Measurements from ENCODE around the gene EMD. TPM values are rescaled to one million over a fixed set of nuclear protein-coding genes. Genes with fewer than 3 reads are reported as not detected.

The EMD gene
- total and polyA plus RNA-seq, 2 donors (not counting 1 experiment from before 2014, with no cell fraction given) = 81.7 to 132 TPM

GRCh38 chrX:154412468-154412867 is 33.4 kb downstream of the EMD start:
- H3K4me3 ChIP-seq (ENCODE audit: control extremely low read depth in 1 of 5, extremely low read depth in 1 of 5, insufficient read depth in 1 of 5, low read depth in 2 of 5, low read length in 4 of 5) = peak overlapping the region in 4 of 5 experiments; percentile 59 to 79 (median 70)
- Mint-ChIP-seq H3K9me3 (ENCODE audit: insufficient read depth) (no peaks in the 10 kb centered on the region), H3K27ac (peak overlapping the region; percentile 88), H3K4me3 (peak overlapping the region; percentile 79), H3K27me3 (no peaks in the 10 kb centered on the region), H3K4me1 (peaks cover 31% of the 10 kb centered on the region)
- WGBS (ENCODE audit: insufficient coverage) = 0% methylated on average over 3 of the region's 4 CpGs
- H3K27me3 ChIP-seq (replicated peaks in 1 of 4; ENCODE audit: control extremely low read depth in 1 of 4, control insufficient read depth in 3 of 4, insufficient read depth in 4 of 4, low read length in 3 of 4) = no peaks in the 10 kb centered on the region
- no peaks in the 10 kb centered on the region for H3K79me2 ChIP-seq (ENCODE audit: control insufficient read depth, insufficient read depth, low read length)
- H4K20me1 ChIP-seq (ENCODE audit: control insufficient read depth, insufficient read depth, low read length, poor library complexity, severe bottlenecking) = no peaks in the 10 kb centered on the region
- no peaks in the 10 kb centered on the region for H3K9me3 ChIP-seq (ENCODE audit: control extremely low read depth in 1 of 3, control insufficient read depth in 2 of 3, insufficient read depth in 1 of 3, low read length in 2 of 3)
- H3K4me2 ChIP-seq (replicated peaks; ENCODE audit: low read depth, low read length, poor library complexity, severe bottlenecking) = peak overlapping the region; percentile 87
- H3K27ac ChIP-seq (ENCODE audit: low read length in 2 of 2) = peak overlapping the region; percentile 73 to 79
- peak overlapping the region; percentile 70 for H3K9ac ChIP-seq (ENCODE audit: low read length)
- H3K36me3 ChIP-seq (replicated peaks in 1 of 2; ENCODE audit: control extremely low read depth in 1 of 2, control insufficient read depth in 1 of 2, extremely low read depth in 1 of 2, insufficient read depth in 2 of 2, low read length in 1 of 2) = no peaks in the 10 kb centered on the region
- ATAC-seq (ENCODE audit: low read depth) (peak; percentile 50), DNase-seq (peak; percentile 62)
- CTCF ChIA-PET = interaction anchor here (1.0 to 2.3 kb wide), 4 partner anchors 13 to 78 kb away, joined by 3 to 7 read pairs (median 4); partner anchors contain the start of gene SLC10A3
- intact Hi-C loops (cut with micrococcal nuclease) = loop anchor here (5.0 kb wide), 1 partner anchor 45 kb away; the partner anchor contains the start of gene PLXNA3
- POLR2A ChIA-PET = interaction anchor here (0.5 to 4.5 kb wide), 11 partner anchors 14 to 487 kb away, joined by 3 to 31 read pairs (median 4); partner anchors contain the start of genes ARHGAP4, ATP6AP1, EMD and PLXNA3
- TF ChIP-seq EZH2 (IDR thresholded peaks at IDR 0.05; ENCODE audit: borderline replicate concordance, insufficient read depth, low read depth, low read length, poor library complexity, severe bottlenecking) (no peak), CTCF (IDR thresholded peaks at IDR 0.05) (no peak)
- peaks cover 8 to 38% of the 10 kb centered on the region in 2 donors for H3K4me1 ChIP-seq (ENCODE audit: control insufficient read depth in 2 of 2, insufficient read depth in 2 of 2, low read length in 2 of 2)
- H2AFZ ChIP-seq (ENCODE audit: insufficient read depth, low read depth, low read length, poor library complexity, severe bottlenecking) = peak overlapping the region; percentile 76

- no peak overlapping the region for H3K27ac Mint-ChIP-seq
- Histone ChIP-seq H3K27ac (ENCODE audit: low read length in 2 of 2) (peak overlapping the region; percentile 73 to 79), H3K9ac (ENCODE audit: low read length) (no peak overlapping the region), H3K4me1 (ENCODE audit: control insufficient read depth in 2 of 2, insufficient read depth in 2 of 2, low read length in 2 of 2) (peaks cover 8 to 38% of the 10 kb centered on the region in 2 donors), H3K27me3 (replicated peaks in 1 of 4; ENCODE audit: control extremely low read depth in 1 of 4, control insufficient read depth in 3 of 4, insufficient read depth in 4 of 4, low read length in 3 of 4) (no peaks in the 10 kb centered on the region), H3K4me2 (replicated peaks; ENCODE audit: low read depth, low read length, poor library complexity, severe bottlenecking) (no peak overlapping the region), H4K20me1 (ENCODE audit: control insufficient read depth, insufficient read depth, low read length, poor library complexity, severe bottlenecking) (no peaks in the 10 kb centered on the region), H2AFZ (ENCODE audit: insufficient read depth, low read depth, low read length, poor library complexity, severe bottlenecking) (no peak overlapping the region), H3K4me3 (ENCODE audit: control extremely low read depth in 1 of 5, extremely low read depth in 1 of 5, insufficient read depth in 1 of 5, low read depth in 2 of 5, low read length in 4 of 5) (no peak overlapping the region), H3K9me3 (ENCODE audit: control extremely low read depth in 1 of 3, control insufficient read depth in 2 of 3, insufficient read depth in 1 of 3, low read length in 2 of 3) (no peaks in the 10 kb centered on the region), H3K79me2 (ENCODE audit: control insufficient read depth, insufficient read depth, low read length) (no peaks in the 10 kb centered on the region), H3K36me3 (replicated peaks in 1 of 2; ENCODE audit: control extremely low read depth in 1 of 2, control insufficient read depth in 1 of 2, extremely low read depth in 1 of 2, insufficient read depth in 2 of 2, low read length in 1 of 2) (no peaks in the 10 kb centered on the region)
- intact Hi-C loops (cut with micrococcal nuclease) = loop anchor here (5.0 kb wide), 1 partner anchor 44 kb away; the partner anchor contains the start of gene PLXNA3
- ATAC-seq (ENCODE audit: low read depth) = no peak
- 87% methylated on average over 3 of the region's 8 CpGs for WGBS (ENCODE audit: insufficient coverage)
- CTCF ChIA-PET = interaction anchor here (2.3 kb wide), 1 partner anchor 77 kb away, joined by 7 read pairs; the partner anchor contains the start of gene SLC10A3
- H3K9me3 Mint-ChIP-seq (ENCODE audit: insufficient read depth) = no peaks in the 10 kb centered on the region
- H3K27me3 Mint-ChIP-seq = no peaks in the 10 kb centered on the region
- POLR2A ChIA-PET = interaction anchor here (1.4 to 1.7 kb wide), 2 partner anchors 17 to 77 kb away, joined by 6 to 8 read pairs; partner anchors contain the start of gene SLC10A3
- no peak for TF ChIP-seq EZH2 (IDR thresholded peaks at IDR 0.05; ENCODE audit: borderline replicate concordance, insufficient read depth, low read depth, low read length, poor library complexity, severe bottlenecking)
- no peak for TF ChIP-seq CTCF (IDR thresholded peaks at IDR 0.05)
- peaks cover 31% of the 10 kb centered on the region for H3K4me1 Mint-ChIP-seq
- H3K4me3 Mint-ChIP-seq = peak overlapping the region; percentile 79
- no peak for DNase-seq
Observed at GRCh38 chrX:154413142-154413541, 34.0 kb downstream of the EMD start.

All from B cell (primary cell).